Daoy (cell line): ENCODE data around the gene SNAP91. TPM values are rescaled to one million over a fixed set of nuclear protein-coding genes. Genes with fewer than 3 reads are reported as not detected.
"Not testable (repeated sequence)": the region's sequence is repeated elsewhere in the genome, so short reads cannot be mapped to it uniquely, and the experiment has no call there.

Experiments
- DNase-seq: peaks from one replicate; pipeline ENCODE4 v3.0.0-alpha.2; 2015; ENCODE audit warnings: low read depth
- total RNA-seq: library from RNA; depleted of rRNA; stranded (reverse); fragments of >200 nt; shearing (Covaris generic); gene quantifications from 2 replicates; pipeline ENCODE4 v1.2.3, GENCODE V29; 2014

The SNAP91 gene
- total RNA-seq, 1 experiment from 2014 or later = 0.86 TPM

GRCh38 chr6:83633149-83633548 is 75.8 kb downstream of the SNAP91 start:
- no peak for DNase-seq

GRCh38 chr6:83629908-83630307 is 79.0 kb downstream of the SNAP91 start:
- not testable (repeated sequence) for DNase-seq

DNA sequence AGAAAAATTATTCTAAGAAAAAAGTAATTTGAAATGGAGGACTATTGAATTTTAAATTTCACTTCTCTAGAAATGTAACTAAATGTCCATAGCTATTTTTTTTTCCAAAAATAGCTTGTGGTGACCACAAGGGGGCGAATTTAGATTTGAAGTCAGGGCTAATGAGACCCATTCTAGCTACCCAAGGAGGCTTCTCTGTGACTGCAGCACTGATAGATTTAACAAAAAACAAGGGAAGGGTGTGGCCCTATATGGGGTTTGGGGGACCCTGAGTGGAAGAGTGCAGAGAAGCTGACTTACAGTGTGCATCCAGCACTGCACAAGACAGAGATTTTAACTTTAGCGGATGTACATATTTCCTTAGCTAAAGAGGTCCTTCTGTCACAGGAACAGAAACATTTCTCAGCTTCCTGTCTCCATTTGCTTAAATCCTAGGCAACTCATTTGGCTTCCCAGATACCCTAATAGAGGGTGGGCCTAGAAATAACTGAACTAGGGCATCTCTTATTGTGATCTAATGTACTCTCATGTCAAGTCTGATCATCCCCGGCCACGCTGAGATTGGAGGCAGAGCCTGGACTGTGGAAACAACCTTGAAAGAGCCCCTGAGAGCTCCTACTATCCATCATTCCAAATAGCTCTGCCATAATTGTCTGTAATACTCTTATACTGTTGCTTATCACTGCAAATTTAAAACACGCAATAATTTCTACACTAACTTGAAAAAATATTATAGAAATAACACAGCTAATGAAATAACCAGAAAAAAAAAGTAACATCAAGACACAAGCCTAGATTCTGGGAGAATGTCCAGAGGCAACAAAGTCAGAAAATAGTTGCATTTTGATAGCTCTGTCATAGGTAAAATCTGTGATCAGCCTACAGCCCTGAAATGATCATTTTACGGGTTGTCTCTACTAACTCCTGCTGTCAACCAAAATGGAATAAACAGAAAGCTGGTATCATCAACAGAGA is 93.6 kb downstream of the SNAP91 start:
- peak; percentile 33 for DNase-seq

DNA sequence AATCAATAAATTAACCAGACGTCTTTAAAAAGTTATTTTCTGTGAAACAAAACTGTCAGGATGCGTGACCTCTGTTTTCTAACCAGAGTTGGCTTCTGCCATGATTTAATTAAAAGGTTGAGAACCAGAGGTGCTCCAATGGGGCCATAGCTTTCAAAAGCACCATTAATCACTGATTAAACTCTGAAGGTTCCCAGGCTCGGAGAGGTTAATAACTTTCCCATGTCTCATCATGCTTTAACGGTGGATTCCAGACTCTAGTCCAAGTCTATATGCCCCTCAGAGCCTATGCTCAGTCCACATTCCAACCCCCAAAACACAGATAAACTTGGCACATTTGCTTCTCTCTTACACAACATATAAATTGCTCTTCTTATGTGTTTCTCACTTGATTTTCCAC is 95.5 kb downstream of the SNAP91 start:
- DNase-seq = no peak

DNA sequence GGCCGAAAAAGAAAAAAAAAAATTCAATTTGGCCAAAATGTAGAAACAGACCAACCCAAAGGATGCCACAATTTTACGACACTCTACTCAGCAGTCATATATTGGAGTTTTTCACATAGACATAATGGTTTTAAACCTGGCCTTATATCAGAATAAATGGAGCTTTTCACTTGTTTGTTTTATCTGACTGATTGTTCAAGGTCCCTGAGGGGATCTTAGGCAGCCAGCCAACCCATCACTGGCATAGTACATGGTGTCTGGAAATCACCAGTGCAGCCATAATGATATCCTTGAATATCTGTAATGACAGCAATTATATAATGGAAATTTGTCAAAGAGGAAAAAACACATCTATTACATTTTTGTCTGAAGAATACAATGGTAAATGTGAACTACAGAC is 99.7 kb downstream of the SNAP91 start:
- DNase-seq = no peak

GRCh38 chr6:83605517-83605916 is 103.4 kb downstream of the SNAP91 start:
- no peak for DNase-seq

GRCh38 chr6:83603551-83603950 is 105.3 kb downstream of the SNAP91 start:
- DNase-seq = no peak

- no peak for DNase-seq
Measured at GRCh38 chr6:83601119-83601518, 107.8 kb downstream of the SNAP91 start.

DNA sequence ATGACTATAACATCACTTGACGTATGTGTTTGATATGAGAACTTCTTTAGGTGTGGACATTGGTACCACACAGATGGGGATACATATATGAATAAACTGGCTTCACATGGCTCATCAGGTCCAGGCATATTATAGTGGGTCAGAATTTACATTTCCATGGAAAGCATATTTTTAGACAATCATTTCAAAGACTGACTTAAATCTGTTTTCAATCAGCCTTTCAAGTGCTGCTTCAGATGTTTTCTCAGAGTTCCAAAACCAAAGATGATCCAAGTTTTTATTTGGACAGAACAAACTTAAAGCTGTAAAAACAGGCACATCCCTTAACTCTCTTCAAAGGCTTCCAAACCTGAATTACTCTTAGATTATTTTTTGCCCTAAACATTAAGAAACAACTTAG is 108.4 kb downstream of the SNAP91 start:
- DNase-seq = no peak

- no peak for DNase-seq
Measured at GRCh38 chr6:83597511-83597910, 111.4 kb downstream of the SNAP91 start.

DNA sequence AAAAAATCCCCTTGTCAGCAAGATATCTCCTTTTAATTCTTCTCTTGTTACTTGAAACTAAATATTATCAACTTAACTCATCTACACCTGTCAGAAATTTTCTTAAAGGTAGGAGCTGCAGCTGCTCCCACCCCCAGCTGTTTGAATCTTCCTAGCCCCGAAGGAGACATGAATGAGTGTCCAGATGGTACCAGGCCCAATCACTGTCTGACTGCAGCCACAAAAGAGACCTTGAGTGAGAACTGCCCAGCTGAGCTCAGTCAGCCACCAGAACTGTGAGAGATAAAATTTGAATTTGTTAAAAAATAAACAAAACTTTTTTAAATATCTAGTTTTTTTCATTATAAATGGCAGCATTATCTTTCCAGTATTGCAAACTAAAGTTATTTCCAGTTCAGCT is 111.8 kb downstream of the SNAP91 start:
- no peak for DNase-seq

GRCh38 chr6:83594941-83595340 is 114.0 kb downstream of the SNAP91 start:
- DNase-seq = no peak

GRCh38 chr6:83593395-83593785 is 115.5 kb downstream of the SNAP91 start:
- DNase-seq = no peak

GRCh38 chr6:83592770-83593394 is 116.0 kb downstream of the SNAP91 start:
- peak; percentile 46 for DNase-seq

- no peak for DNase-seq
Measured at GRCh38 chr6:83590416-83590815, 118.5 kb downstream of the SNAP91 start.

DNA sequence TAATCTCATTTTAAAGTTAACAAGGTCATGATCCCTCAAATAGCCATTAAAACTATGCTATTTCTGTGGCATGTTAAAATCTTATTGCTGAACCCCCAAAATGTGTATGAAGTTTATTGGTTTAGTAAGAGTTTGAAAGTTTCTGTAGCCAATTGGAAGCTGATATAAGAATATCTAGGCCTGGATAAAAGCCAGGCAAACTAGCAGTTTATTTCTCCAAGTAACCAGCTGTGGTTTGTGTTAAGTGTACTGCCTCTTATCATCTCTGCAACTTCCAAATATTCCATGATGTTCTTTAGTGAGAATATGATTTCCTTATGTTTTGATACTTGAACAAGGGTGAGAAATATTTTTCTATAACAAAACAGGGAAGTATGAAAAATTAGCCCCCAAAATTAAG is 119.8 kb downstream of the SNAP91 start:
- DNase-seq = no peak

- no peak for DNase-seq
Measured at GRCh38 chr6:83578057-83578456, 130.8 kb downstream of the SNAP91 start.

GRCh38 chr6:83574783-83575182 is 134.1 kb downstream of the SNAP91 start:
- DNase-seq = no peak

- not testable (repeated sequence) for DNase-seq
Measured at GRCh38 chr6:83571663-83572185, 137.2 kb downstream of the SNAP91 start.

DNA sequence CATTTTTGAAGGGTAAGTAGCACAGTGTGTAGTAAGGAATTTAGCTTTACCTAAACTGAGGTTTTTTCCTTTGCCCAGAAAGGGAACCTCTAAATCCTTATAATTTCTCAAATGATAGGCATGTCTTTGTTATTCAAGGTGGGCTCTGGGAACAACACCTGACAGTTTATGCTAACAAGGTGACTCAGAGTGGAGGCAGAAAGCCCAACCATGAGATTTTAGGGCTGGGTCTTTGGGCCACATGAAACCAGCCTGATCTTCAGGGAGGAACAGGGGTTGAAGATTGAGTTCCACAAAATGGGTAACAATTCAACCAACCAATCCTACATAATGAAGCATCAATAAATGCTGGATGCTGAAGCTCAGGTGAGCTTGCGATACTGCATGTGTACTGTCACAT is 149.9 kb downstream of the SNAP91 start:
- DNase-seq = no peak

DNA sequence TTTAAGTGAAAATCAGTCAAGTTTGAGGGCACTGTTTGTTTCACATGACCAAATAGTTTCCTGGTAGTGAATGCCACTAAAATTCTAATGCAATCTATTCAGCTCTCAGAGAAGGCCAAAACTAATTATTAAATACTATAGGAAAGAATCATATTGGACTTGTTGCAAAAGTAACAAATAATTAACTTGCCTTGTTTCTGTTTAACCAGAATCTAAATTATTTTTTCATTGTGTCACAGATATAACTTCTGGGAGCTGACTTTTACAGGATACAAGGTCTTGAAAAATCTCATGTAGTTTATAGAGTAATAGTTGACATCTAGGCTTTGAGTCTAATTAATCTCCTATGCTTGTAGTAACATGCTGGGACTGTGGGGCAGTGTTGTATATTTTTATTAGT is 152.0 kb downstream of the SNAP91 start:
- no peak for DNase-seq

DNA sequence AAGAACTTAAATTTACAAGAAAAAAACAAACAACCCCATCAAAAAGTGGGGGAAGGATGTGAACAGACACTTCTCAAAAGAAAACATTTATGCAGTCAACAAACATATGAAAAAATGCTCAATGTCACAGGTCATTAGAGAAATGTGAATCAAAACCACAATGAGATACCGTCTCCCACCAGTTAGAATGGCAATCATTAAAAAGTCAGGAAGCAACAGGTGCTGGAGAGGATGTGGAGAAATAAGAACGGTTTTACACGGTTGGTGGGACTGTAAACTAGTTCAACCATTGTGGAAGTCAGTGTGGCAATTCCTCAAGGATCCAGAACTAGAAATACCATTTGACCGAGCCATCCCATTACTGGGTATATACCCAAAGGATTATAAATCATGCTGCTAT is 157.2 kb downstream of the SNAP91 start:
- not testable (repeated sequence) for DNase-seq

DNA sequence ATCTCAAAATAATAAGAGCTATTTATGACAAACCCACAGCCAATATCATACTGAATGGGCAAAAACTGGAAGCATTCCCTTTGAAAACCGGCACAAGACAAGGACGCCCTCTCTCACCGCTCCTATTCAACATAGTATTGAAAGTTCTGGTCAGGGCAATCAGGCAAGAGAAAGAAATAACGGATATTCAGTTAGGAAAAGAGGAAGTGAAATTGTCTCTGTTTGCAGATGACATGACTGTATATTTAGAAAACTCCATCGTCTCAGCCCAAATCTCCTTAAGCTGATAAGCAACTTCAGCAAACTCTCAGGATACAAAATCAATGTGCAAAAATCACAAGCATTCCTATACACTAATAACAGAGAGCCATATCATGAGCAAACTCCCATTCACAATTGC is 158.4 kb downstream of the SNAP91 start:
- not testable (repeated sequence) for DNase-seq
